DMS 273 treated with DMSO at 0.1 percent for 48 hours (cell line): ENCODE results near the gene UBE2K.
"Not testable (repeated sequence)": the region's sequence is repeated elsewhere in the genome, so short reads cannot be mapped to it uniquely, and the experiment has no call there.

ENCODE experiments used
- DNase-seq: peaks from one replicate; lab custom pipeline; 2025; lab: John Stamatoyannopoulos, UW

UBE2K gene

DNA sequence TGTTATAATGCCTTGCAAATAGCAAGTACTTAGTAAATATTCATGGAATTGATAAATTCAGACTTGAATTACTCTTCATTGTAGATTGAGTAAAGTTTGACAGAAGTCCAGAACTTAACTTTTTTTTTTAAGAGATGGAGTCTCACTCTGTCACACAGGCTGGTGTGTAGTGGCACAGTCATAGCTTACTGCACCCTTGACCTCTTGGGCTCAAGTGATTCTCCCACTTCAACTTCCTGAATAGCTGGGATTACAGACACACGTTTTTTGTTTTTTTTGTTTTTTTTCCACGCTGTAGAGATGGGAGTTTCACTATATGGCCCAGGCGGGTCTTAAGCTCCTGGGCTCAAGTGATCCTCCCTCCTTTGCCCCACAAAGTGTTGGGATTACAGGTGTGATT, 32.1 kb downstream of the UBE2K start:
- DNase-seq, result no peak

DNA sequence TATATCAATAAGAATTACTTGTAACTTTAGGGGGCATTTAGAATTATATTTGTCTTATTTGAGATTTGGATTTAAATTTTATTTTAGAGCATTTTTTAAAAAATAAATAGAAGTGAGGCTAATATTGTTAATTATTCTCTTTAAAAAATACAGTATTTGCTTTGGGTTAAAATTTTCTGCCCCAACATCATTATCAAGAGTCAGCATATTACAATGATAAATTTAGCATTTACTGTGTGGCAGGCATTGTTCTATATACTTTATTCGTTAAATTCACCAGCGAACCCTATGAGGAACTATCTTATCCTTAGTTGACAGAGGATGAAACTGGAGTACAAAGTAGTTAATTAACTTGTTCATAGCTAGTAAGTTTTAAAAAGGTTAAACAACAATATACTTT, 34.0 kb downstream of the UBE2K start:
- no peak for DNase-seq

DNA sequence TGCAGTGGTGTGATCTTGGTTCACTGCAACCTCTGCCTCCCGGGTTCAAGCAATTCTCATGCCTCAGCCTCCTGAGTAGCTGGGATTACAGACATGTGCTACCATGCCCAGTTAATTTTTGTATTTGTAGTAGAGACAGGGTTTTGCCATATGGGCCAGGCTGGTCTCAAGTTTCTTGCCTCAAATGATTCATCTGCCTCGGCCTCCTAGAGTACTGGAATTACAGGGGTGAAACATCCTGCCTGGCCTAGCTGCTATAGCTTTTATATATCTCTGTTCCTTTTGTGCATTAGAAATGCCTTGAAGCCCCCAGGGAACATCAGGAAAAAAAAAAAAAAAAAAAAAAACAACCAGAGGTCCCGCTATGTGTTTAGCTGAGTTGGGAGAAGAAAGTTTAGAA, 34.8 kb downstream of the UBE2K start:
- DNase-seq, result peak; percentile 83

DNA sequence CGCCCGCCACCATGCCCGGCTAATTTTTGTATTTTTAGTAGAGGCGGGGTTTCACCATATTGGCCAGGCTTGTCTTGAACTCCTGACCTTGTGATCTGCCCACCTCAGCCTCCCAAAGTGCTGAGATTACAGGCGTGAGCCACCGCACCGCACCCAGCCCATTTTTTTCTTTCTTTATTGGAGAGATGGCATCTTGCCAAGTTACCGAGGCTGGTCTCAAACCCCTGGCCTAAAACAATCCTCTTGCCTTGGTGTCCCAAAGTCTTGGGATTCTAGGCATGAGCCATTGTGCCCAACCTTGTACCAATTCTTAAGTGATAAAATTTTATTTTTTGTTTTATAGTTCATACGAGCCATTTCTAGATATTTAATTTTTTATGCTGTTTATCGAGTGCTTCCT, 41.7 kb downstream of the UBE2K start:
- not testable (repeated sequence) for DNase-seq

DNA sequence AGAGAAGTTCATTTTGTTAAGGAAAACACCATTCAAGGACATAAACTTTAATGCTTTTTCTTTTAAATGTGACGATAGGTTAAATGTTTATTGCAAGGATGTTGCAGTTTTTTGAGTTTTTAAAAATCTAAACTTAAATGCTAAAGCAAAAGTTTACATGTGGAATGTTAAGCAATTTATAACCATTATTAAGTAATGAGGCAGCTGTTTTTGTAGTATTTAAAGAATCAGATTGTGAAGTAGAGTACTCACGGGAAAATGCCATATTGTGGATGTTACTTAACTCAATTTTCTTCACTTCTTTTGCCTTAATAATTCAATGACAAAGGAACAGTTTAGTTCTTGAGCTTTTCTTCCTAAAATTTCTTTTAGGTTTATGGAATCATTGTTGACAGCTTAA, 43.5 kb downstream of the UBE2K start:
- DNase-seq, result no peak

DNA sequence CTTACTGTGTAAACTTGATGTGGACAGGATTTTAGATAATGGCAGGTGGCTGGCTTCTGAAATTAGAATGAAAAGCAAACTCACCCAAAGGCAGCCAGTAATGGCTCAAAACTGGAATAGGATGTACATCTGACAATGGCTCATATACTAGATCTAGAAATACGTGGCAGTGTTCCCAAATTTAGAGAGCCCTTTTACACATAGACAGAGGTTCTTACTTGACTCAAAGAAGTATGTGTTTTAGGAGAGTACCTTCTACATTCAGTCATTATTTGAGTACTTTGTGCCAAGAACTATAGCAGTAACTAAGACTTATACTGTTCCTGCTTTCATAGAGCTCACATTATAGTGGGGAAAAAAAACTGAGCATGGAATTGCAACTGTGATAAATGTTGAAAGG, 48.0 kb downstream of the UBE2K start:
- DNase-seq, result no peak

DNA sequence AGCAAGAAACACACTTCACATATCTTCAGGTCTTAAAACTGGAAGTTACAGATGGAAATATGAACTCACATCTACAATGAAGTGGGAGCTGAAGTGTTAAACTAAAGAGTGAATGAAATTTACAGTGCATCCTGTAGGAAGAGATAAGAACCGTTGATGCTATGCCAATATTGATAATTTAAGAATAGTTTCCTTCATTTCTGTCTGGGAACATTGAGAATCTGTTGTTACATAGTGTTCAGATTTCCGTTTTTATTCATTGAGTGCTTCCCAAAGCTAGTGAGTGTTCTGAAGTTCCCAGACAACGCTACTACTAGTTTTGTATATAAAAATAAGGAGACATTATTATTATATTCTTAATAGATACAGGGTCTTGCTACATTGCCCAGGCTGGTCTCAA, 52.3 kb downstream of the UBE2K start:
- DNase-seq, result no peak

DNA sequence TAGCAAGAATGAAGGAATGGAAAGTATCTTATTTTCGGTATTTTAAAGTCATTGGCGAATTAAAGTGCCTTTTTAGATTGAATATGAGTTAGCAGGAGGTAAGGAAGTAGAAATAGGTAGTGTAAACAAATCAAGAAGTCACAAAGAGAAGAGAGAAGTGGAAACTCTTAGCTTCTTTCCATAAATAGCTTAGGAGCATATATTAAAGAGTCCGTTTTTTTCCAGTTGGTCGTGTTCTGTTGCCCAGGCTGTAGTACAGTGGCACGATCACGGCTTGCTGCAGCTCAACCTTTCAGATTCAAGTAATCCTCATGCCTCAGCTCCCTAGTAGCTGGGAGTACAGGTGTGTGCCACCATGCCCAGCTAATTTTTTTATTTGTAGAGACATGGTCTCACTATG, 56.4 kb downstream of the UBE2K start:
- DNase-seq, result no peak

DNA sequence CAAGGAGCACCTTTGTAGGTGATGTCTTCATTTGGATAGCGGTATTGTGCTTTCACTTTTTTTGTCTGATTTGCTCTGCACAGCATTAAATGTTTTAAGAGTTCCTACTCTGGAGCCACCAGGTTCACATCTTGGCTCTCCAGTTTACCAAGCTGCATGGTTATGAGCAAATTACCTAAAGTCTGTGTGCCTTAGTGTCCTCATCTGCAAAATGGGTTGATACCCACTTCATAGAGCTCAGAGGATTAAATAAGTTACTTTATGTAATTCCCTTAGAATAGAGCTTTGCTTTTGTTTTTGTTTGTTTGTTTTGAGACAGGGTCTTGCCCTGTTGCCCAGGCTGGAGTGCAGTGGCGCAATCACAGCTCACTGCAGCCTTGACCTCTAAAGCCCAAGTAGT, 58.2 kb downstream of the UBE2K start:
- DNase-seq, result no peak

DNA sequence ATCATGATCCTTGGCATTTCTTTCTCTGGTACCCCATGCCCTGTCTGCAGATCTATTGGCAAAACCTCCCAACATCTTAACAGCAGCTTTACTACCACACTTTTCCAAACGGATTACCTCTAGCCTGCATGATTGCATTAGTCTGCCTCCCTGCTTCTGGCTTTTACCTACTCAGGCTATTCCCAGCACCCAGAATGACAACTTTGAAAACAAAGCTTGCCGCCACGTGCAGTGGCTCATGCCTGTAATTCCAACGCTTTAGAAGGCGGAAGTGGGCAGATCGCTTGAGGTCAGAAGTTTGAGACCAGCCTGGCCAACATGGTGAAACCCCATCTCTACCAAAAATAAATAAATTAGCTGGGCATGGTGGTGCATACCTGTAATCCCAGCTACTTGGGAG, 60.2 kb downstream of the UBE2K start:
- no peak for DNase-seq

DNA sequence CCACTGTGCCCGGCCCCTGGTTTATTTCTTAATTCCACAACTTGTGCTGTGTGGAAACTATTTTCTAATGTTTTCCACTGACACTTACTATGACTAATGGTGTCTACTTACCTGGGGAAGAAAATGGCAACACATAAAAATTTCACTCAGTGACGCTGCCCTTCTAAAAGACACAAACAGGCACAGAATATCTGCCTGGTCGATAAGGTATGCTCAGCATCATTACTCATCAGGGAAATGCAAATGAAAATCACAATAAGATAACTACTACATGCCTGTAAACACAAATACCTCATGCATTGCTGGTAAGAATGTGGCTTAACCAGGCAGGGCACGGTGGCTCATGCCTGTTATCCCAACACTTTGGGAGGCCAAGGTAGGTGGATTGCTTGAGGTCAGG, 61.6 kb downstream of the UBE2K start:
- DNase-seq, result no peak

DNA sequence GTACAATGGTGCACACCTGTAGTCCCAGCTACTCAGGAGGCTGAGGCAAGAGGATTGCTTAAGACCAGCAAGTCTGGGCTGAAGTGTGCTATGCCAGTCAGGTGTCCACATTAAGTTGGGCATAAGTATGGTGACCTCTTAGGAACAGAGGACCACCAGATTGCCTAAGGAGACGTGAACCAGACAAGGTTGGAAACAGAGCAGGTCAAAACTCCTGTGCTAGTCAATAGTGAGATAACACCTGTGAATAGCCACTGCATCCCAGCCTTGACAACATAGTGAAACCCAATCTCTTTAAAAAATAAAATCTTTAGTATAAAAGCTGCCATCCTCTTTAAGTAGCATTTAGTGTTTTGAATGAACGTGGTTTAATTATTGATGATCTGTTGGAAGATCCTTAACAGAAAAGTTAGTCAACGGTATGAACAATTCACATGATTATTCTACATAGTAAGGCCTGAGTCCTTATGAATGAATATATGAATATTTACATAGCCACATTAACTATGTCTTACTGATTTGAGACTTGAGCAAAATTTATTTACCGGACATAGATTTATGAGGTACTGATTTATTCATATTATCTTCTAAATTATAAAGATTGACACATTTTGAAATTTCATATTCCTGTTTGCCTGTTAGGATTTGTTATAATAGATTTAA, 63.2 kb downstream of the UBE2K start:
- no peak for DNase-seq

DNA sequence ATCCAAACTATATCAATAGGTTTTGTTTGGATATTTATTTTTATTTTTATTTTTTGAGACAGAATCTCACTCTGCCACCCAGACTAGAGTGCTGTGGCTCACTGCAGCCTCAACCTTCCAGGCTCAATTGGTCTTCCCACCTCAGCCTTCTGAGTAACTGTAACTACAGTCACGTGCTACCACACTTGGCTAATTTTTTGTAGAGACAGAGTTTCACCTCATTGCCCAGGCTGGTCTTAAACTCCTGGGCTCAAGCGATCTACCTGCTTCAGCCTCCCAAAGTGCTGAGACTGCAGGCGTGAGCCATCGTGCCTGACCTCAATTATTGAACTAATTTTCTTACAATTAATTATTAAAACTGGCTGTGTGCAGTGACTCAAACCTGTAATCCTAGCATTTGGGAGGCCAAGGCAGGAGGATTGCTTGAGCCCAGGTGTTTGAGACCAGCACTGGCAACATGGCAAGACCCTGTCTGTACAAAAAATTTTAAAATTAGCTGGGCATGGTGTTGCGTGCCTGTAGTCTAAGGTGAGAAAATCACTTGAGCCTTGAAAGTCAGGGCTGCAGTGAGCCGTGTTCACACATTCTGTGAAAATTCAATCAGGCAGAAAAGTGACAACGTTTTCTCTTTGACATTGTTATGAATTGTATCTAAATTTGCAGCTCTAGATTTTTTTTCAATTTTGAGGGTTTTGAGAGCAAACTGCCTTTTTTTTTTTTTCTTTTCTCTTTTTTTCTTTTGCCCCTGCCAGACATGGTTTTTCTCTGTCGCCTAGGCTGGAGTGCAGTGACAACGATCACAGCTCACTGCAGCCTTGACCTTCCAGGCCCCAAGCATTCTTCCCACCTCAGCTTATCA, 66.0 kb downstream of the UBE2K start:
- DNase-seq, result no peak

DNA sequence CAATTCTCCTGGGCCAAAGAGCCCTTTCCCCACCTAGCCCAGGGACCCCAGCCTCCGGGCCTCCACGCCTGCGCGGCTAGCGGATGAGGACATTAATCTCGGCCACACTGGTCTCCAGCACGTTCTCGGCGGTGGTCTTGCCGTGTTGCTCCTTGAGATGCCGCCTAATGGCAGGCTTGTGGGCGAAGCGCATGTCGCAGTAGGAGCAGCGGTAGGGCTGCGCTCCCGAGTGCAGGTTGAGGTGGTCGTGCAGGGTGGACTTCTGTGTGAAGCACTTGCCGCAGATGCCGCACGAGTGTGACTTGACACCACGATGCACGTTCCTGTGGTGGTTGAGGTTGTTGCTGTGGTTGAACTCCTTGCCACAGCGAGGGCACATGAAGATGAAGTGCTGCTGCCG, 72.1 kb downstream of the UBE2K start:
- no peak for DNase-seq

DNA sequence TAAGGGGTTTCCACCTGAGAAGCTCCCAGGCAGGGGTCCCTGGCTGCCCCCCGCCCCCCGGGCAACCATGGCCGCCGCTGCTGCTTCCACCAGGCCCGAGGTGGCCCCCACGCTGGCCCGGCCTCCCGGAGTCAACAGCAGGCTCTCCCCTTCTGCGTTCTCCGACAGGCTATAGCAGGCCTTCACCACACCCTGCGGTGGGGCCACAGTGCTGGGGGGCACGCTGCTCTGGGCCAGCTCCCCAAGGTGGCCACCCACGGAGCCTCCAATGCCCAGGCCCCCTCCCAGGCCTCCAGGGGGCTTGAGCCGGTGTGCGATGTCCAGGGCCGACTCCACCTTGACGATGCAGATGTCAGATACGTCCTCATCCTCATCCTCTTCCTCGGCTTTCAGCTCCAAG, 72.5 kb downstream of the UBE2K start:
- DNase-seq, result no peak

DNA sequence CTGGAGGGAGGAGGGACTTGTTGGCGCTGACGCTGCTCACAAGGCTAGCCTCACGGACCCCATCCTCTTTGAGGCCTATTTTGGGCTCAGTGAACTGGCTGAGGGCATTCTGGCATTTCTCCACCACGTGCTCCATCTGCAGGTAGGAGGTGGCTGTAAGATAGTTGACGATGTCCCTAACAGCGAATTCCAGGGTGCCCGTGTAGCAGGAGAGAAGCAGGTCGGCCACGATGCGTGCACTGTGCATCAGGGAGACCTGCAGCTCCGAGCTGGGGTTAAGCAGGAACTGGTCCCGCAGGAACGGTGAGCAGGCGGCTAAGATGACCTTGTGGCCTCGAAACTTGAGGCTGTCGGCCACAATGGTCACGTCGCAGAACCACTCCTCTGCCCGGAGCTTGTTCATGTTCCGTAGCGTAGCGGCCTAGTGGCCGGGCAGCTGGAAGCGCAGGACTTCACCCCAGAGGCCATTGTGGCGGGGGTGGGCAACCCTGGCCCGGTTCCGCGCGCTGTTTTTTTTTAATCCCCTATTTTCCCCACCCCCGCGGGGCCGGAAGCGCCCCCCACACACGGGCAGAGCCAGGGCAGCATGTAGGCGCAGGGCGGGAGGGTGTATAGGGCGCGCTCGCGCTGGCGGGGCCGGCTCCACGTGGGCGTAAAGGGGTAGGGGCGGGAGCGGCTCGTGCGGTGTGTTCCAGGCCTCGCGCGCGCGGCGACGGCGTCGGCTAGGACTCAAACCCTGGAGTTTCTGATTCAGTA, 73.2 kb downstream of the UBE2K start:
- DNase-seq, result no peak

DNA sequence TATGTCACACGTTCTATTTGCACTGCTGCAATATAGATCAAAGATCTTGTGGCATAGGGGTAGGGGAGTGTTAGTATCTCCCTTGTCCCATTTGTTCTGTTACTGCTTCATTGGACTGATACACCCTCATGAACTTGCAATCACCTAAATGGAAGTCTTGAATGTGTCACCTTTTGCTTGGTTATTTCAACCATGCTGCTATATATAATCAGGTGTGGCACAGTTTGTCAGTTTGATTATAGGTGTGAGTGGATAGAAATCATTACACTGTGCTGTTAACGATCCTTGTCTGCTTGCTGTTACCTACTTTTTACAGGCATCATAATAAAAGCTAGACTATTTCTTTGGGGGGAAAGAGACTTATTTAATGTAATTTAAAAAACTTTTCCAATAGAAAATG, 84.1 kb downstream of the UBE2K start:
- DNase-seq, result not testable (repeated sequence)

DNA sequence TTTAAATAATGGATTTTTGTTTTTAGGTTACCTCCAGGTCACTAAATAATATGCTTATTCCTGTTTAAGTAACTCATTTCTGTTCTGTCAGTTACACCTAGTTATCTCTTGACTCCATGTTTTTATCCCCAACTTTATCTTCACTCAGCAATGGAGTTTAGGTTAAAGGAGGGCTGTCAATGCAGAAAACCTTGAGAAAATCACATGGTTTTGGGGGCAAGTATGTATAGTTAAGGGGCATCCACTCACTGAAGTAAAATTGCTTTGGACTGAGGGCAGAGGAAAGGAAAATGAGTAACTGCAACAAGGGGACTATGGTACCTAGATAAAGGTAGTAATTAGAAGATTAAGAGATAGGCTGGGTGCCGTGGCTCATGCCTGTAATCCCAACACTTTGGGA, 87.1 kb downstream of the UBE2K start:
- no peak for DNase-seq

DNA sequence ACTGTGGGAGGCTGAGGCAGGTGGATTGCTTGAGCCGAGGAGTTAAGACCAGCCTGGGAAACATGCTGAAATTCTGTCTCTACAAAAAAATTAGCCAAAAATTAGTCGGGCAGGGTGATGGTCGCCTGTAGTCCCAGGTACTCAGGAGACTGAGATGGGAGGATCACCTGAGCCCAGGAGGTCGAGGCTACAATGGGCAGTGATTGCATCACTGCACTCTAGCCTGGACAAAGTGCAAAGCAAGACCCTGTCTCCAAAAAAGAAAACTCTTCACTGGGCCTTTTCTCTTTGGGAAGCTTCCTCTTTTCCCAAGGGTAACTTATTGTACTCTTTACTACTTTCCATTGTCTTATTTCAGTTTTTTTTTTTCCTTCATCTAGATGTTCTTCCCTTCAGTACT, 88.9 kb downstream of the UBE2K start:
- no peak for DNase-seq

DNA sequence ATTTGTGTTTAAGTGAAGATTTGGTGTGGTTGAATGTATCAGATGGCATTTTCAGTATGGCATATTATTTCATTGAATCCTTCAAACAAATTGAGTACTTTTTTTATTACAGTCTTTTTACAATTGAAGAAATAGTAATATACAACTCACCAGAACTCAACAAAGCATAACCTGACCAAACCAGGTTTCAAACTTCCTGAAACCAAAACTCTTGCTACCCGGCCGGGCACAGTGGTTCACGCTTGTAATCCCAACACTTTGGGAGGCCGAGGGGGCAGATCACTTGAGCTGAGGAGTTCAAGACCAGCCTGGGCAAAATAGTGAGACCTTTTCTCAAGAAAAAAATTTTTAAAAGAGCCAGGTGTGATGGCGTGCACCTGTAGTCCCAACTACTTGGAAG, 94.2 kb downstream of the UBE2K start:
- DNase-seq, result no peak

DNA sequence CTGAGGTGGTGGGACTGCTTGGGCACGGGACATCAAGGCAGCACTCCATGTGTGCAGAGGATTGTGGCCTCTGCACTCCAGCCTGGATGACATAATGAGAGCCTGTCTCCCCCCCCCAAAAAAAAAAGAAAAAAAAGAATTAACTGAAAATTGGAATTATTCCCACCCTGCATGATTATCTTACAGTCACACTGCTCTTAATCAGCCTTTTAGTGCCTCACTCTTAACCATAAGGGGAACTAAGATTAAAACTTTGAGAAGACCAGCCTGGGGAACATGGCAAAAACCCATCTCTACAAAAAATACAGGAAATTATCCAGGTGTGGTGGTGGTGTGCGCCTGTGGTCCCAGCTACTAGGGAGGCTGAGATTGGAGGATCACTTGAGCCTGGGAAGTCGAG, 94.6 kb downstream of the UBE2K start:
- no peak for DNase-seq

DNA sequence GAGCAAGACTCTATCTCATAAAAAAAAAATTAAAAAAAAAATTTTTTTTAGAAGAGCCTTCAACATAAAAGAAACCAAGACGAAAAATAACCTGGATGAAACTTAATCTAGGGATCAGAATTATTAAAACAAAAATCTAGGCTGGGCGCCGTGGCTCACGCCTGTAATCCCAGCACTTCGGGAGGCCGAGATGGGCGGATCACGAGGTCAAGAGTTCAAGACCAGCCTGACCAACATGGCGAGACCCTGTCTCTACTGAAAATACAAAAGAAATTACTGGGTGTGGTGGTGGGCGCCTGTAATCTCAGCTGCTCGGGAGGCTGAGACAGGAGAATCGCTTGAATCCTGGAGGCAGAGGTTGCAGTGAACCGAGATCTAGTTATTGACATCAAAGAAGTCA, 95.0 kb downstream of the UBE2K start:
- not testable (repeated sequence) for DNase-seq

DNA sequence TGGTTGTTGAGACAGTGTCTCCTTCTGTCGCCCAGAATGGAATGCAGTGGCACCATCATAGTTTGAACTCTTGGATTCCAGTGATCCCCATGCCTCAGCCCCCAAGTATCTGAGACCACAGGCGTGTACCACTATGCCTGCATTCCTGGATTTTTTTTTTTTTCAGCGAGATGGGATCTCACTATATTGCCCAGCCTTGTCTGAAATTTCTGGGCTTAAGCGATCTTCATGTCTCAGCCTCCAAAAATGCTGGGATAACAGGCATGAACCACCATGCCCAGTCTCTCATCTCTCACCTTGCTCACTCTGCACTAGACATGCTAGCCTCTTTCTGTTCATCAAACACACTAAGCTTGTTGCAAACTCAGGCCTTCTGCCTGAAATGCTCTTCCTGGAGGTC, 104.1 kb downstream of the UBE2K start:
- DNase-seq, result no peak
